ENCODE results near the gene PGLYRP1.

Gene PGLYRP1

GRCh38 chr19:45994998-45995714 lies 27.7 kb downstream of the PGLYRP1 start, which contains the start of gene CCDC61:
Gene CCDC61 (plus strand): TSS chr19:45995467. CDS start chr19:46003019, 7,552 bp downstream.
- Histone ChIP-seq H3K27ac (no peak within 1 kb of the TSS), H3K4me3 (IDR thresholded peaks at IDR 0.05; ENCODE audit: insufficient read depth, low read depth, low read length) (peak within 1 kb of the TSS; percentile 42), H3K9ac (peak within 1 kb of the TSS; percentile 55; the same call in 1 of the 2 replicates), H3K4me2 (peak within 1 kb of the TSS; percentile 93), H3K4me1 (ENCODE audit: low read depth, poor library complexity, severe bottlenecking) (peaks cover 6% of the 10 kb centered on the region), H3K36me3 (ENCODE audit: insufficient read depth) (no peaks in the 10 kb centered on the region), H2AFZ (ENCODE audit: low read depth) (peak within 1 kb of the TSS; percentile 77), H3K27me3 (ENCODE audit: insufficient read depth, low read depth) (no peaks in the 10 kb centered on the region; the same call in 1 of the 2 replicates), H4K20me1 (ENCODE audit: insufficient read depth) (no peaks in the 10 kb centered on the region), H3K79me2 (ENCODE audit: insufficient read depth, low read depth) (peaks cover 6% of the 10 kb centered on the region; the same call in 1 of the 2 replicates)
- no peak for TF ChIP-seq CTCF (conservative IDR thresholded peaks at IDR 0.05; ENCODE audit: low read depth, low read length)

GRCh38 chr19:45994456-45994997 lies 28.3 kb downstream of the PGLYRP1 start:
- Histone ChIP-seq H3K79me2 (ENCODE audit: insufficient read depth, low read depth) (peaks cover 6% of the 10 kb centered on the region; the same call in 1 of the 2 replicates), H3K9ac (peak overlapping the region; percentile 4; the same call in 1 of the 2 replicates)

GRCh38 chr19:45990113-45990728 lies 32.6 kb downstream of the PGLYRP1 start:
- TF ChIP-seq CTCF (conservative IDR thresholded peaks at IDR 0.05; ENCODE audit: low read depth, low read length): no peak
- Histone ChIP-seq H3K9ac (no peak overlapping the region), H3K4me2 (no peak overlapping the region), H3K79me2 (ENCODE audit: insufficient read depth, low read depth) (no peaks in the 10 kb centered on the region), H3K36me3 (ENCODE audit: insufficient read depth) (no peaks in the 10 kb centered on the region), H4K20me1 (ENCODE audit: insufficient read depth) (no peaks in the 10 kb centered on the region), H2AFZ (ENCODE audit: low read depth) (no peak overlapping the region), H3K4me3 (IDR thresholded peaks at IDR 0.05; ENCODE audit: insufficient read depth, low read depth, low read length) (no peak overlapping the region), H3K27ac (no peak overlapping the region), H3K4me1 (ENCODE audit: low read depth, poor library complexity, severe bottlenecking) (peaks cover 12% of the 10 kb centered on the region), H3K27me3 (ENCODE audit: insufficient read depth, low read depth) (peaks cover 15% of the 10 kb centered on the region)

More at GRCh38 chr19:45994456-45994997, 28.3 kb downstream of the PGLYRP1 start:
- Histone ChIP-seq H3K4me2 (peak overlapping the region; percentile 81), H2AFZ (ENCODE audit: low read depth) (peak overlapping the region; percentile 77), H3K36me3 (ENCODE audit: insufficient read depth) (no peaks in the 10 kb centered on the region), H3K27me3 (ENCODE audit: insufficient read depth, low read depth) (peaks cover 5% of the 10 kb centered on the region), H3K4me1 (ENCODE audit: low read depth, poor library complexity, severe bottlenecking) (peaks cover 6% of the 10 kb centered on the region), H4K20me1 (ENCODE audit: insufficient read depth) (no peaks in the 10 kb centered on the region), H3K4me3 (IDR thresholded peaks at IDR 0.05; ENCODE audit: insufficient read depth, low read depth, low read length) (no peak overlapping the region), H3K27ac (no peak overlapping the region)
- no peak for TF ChIP-seq CTCF (conservative IDR thresholded peaks at IDR 0.05; ENCODE audit: low read depth, low read length)

- no peak overlapping the region for H3K4me3 ChIP-seq (IDR thresholded peaks at IDR 0.05; ENCODE audit: insufficient read depth, low read depth, low read length)
- TF ChIP-seq CTCF (conservative IDR thresholded peaks at IDR 0.05; ENCODE audit: low read depth, low read length): no peak
- no peak overlapping the region for H3K4me2 ChIP-seq
- no peaks in the 10 kb centered on the region for H4K20me1 ChIP-seq (ENCODE audit: insufficient read depth)
- H3K4me1 ChIP-seq (ENCODE audit: low read depth, poor library complexity, severe bottlenecking): peaks cover 12% of the 10 kb centered on the region
- H3K79me2 ChIP-seq (ENCODE audit: insufficient read depth, low read depth): no peaks in the 10 kb centered on the region
- H3K36me3 ChIP-seq (ENCODE audit: insufficient read depth): no peaks in the 10 kb centered on the region
- no peak overlapping the region for H3K9ac ChIP-seq
- peaks cover 39% of the 10 kb centered on the region for H3K27me3 ChIP-seq (ENCODE audit: insufficient read depth, low read depth)
- H3K27ac ChIP-seq: no peak overlapping the region
- H2AFZ ChIP-seq (ENCODE audit: low read depth): no peak overlapping the region
Observed at GRCh38 chr19:45985321-45985720, 37.5 kb downstream of the PGLYRP1 start.

Data from KMS-11 (cell line).